ENCODE data around the gene BAIAP2. TPM values are rescaled to one million over a fixed set of nuclear protein-coding genes. Genes with fewer than 3 reads are reported as not detected.

BAIAP2 gene
- total RNA-seq, 2 donors from 2014 or later: 18.2 to 30.5 TPM

GRCh38 chr17:81031566-81032550 lies 3.1 kb upstream of the BAIAP2 start:
- intact Hi-C loops (cut with DNase I): loop anchor here in 1 of 2 donors (5.0 kb wide), 1 partner anchor 1805 kb away; no protein-coding TSS in a partner anchor
- DNase-seq (ENCODE audit: low spot score): no peak

- no peak for DNase-seq (ENCODE audit: low spot score)
- intact Hi-C loops (cut with DNase I): loop anchor here in 1 of 2 donors (5.0 kb wide), 1 partner anchor 1804 kb away; no protein-coding TSS in a partner anchor
Observed at GRCh38 chr17:81032641-81033480, 2.1 kb upstream of the BAIAP2 start.

DNA sequence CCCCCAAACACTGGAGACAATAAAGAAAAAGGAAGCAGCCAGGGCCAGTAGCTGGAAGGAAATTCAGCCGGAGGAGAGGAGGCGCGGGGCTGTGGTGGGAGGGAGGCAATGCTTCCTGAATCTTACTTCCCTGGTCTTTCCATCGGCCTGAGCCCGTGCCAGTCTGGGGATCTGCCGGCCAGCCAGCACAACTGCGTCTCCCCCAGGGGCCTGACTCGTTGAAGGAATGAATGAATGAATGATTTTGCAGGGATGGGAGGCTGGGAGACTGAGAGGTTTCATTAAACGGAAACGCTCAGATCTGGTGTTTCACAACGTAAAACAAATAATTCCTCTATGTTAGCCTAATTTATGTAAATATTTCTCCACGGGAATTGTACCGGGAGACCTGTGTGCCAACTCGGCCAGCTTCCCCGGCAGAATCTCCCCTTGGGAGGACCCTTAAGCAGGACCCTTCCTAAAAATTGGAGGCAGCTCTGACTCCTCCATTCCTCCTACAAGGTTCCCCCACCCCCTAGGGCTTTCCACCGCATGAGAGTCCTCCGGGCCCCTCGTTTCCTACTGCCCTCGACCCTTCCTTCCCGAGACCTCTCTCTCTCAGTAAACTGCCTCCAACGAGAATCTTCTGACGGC lies 1.3 kb upstream of the BAIAP2 start:
- DNase-seq (ENCODE audit: low spot score): no peak
- intact Hi-C loops (cut with DNase I): loop anchor here in 1 of 2 donors (5.0 kb wide), 1 partner anchor 1804 kb away; no protein-coding TSS in a partner anchor

- no peak for DNase-seq (ENCODE audit: low spot score)
- intact Hi-C loops (cut with DNase I): loop anchor here in 1 of 2 donors (5.0 kb wide), 1 partner anchor 1803 kb away; no protein-coding TSS in a partner anchor
Observed at GRCh38 chr17:81034168-81034777, 678 bp upstream of the BAIAP2 start.

GRCh38 chr17:81035521-81036196 lies 708 bp downstream of the BAIAP2 start:
- intact Hi-C loops (cut with DNase I): no loop called here

GRCh38 chr17:81036197-81036941 lies 1.4 kb downstream of the BAIAP2 start:
- intact Hi-C loops (cut with DNase I): no loop called here
- no peak for DNase-seq (ENCODE audit: low spot score)

More at GRCh38 chr17:81035521-81036196, 708 bp downstream of the BAIAP2 start:
- DNase-seq (ENCODE audit: low spot score): no peak

DNA sequence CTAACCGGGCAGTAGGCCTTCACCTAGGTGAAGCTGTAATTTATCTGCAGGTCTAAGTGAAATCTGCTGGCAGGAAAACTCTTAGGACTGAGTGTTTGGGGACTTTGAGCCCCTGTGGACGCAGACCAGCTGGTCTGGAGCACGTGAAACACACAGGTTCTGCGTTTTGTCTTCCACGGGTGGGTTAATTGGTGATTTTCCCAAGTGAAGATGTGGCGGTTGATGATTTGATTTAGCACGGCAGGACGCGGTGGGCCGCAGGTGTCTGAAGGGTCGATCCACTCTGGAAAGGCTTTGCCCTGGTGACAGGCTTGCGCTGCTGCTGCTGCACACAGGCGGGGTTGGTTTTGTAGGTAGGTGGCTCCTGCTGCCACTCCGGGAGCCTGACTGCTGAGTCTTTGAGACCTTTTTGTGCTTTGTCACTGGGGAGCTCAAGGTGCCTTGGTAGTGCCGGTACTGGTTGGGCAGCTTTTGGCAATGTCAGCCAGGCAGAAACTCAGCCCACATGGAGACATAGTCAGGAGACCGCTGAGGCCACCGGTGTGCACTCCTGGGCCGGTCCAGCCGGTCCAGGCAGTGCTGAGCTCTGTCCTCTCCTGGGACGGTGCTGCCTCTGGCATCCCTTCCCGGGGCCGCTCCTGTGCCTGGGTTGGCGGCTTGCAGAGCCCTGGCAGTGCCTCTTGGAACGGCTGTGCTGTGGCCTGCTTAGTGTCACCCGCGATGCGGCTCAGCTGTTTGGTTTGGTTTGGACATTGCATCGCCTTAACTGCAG lies 2.3 kb downstream of the BAIAP2 start:
- intact Hi-C loops (cut with DNase I): no loop called here
- DNase-seq (ENCODE audit: low spot score): no peak

DNA sequence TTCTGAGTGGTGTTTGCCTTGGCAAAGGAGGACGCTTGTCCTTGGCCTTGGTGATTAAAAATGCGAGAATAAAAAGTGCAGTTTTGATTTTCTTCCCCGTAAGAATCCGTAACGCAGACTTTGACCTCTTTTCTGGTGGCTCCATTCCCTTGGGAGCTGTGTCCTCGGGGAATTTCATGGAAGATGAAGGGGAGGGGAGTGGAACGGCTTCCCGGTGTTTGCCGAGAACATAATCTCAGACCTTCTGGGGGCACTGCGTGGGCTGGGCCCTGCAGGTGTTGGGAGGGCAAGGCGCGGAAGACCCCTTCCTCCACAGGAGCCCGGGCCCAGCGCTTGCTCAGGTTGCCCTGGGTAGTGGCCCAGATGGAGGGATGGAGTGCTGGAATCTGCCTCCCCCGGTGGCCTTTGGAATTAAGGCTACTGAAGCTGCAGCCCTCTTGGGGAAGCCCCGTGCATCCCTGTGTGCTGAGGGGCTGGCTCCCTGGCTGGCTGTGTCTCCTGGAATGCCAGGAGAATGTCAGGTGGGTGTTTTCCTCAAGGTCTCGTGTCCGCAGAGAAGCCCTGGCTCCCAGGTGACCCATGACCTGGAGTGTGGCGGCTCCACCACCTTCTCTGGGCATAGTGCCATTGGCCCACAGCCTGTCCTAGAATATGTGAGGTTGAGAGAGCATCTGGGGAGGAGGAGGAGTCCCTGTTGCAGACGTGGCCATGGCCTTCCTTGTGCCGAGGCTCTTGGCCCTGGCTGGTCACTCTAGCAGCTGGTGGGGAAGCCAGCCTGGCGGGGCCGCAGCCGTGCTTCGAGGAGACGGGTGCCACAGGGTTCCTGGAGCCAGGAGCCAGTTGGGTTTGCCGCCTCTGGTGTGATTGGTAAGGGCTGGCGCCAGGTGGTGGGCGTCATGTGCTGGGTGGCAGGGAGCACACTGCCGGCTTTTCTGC lies 3.1 kb downstream of the BAIAP2 start:
- intact Hi-C loops (cut with DNase I): no loop called here
- no peak for DNase-seq (ENCODE audit: low spot score)

DNA sequence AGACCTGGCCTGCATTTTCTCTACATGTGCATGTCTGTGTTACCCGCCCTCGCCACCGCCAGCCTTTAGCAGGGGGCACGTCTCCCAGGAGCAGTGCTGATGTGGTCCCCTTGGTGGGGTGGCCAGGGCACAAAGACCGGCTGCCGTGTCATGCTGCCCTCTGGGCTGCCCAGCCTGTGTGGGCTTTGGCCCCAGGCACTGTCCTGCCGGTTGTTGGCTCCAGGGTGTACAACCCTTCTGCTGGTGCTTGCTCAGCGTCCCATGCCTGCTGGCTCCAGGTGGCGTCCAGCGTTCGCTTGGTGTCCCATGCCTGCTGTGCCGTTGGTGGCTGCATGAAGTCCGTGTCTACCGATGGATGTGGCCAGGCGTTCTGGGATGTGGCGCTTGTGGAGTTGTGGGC lies 4.1 kb downstream of the BAIAP2 start:
- no peak for DNase-seq (ENCODE audit: low spot score)
- intact Hi-C loops (cut with DNase I): no loop called here

DNA sequence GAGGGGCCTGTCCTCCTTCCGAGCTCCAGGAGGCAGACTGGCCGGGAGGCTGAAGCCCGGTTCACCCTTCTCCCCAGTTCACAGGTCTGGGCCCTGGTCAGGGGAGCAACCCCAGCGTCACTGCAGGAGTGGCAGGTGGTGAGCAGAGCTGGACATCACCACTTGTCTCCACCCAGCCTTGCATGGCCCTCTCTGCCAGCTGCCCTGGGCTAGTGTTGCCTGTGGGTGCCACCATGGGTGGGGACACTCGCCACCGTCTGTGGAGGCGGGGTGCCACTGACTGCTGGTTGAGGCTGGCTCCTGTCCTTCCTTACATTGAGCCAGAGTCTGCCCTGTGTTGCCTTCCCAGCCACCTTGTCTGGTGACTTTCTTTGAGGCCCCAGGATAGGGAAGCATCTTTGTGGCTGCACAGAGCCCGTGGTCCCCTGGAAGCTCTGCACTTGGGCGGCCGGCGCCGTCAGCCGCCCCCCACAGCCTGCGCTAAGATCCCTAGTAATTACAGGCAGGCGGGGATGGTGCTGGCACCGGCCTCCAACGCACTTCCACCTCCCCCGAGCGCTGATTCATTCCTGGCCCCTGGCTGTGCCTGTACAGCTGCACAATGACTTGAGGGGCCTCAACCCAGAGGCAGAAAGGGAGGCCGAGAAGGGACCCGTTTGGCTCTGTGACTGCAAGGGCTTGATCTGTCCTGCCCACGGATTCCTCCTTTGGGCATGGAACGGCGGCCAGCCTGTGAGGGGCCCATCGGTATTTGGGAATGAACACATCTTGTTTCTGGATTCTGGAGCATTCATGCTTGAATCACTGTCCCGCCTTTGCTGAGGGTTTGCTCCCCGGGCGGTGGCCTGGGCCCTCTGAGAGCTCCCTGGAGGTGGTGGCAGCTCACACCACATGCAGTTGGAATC lies 5.2 kb downstream of the BAIAP2 start:
- intact Hi-C loops (cut with DNase I): loop anchor here in 1 of 2 donors (10.0 kb wide), 1 partner anchor 55 kb away; no protein-coding TSS in a partner anchor
- DNase-seq (ENCODE audit: low spot score): no peak

DNA sequence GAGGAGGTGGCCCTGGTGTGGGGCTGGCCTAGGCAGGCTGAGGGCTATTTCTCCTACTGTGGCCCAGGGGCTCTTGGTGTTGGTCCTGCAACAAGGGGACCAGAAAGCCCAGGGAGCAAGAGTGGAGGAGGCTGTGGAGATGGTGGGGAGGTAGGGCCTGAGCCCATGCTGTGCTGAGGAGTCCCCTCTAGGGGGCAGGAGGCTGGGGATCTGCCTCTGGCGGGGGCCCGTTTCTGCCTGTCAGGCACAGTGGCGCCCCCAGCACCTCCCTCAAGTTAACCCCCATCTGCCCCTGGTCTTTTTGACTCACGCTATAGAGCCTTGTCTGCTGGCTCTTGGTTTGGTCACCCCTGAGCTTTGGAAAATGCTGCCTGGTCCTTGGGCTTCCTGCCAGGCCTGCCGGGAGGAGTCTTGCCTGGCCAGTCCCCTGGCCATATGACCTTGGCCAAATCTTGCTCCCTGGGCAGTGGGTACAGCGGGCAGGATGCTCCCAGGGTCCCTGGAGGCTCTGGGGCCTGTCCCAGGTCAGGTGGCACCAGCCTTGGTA lies 5.9 kb downstream of the BAIAP2 start:
- no peak for DNase-seq (ENCODE audit: low spot score)
- intact Hi-C loops (cut with DNase I): loop anchor here in 1 of 2 donors (10.0 kb wide), 1 partner anchor 54 kb away; no protein-coding TSS in a partner anchor

DNA sequence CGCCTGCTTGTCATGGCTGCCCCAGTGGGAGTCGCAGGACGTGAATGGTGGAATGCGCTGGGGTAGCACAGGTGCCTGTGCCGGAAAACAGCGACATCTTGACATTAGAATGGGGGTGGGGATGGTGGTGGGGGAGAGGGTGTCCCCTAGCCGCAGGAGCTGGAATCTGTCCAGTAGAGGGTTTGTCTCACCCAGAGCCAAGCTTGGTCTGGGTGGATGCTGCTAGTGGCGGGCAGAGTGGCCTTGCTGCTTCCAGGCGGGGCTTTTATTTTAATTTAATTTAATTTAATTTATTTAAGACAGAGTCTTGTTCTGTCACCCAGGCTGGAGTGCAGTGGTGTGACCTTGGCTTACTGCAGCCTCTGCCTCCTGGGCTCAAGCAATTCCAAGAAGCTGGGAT lies 7.7 kb downstream of the BAIAP2 start:
- no peak for DNase-seq (ENCODE audit: low spot score)
- intact Hi-C loops (cut with DNase I): loop anchor here in 1 of 2 donors (10.0 kb wide), 1 partner anchor 52 kb away; no protein-coding TSS in a partner anchor

- intact Hi-C loops (cut with DNase I): loop anchor here in 1 of 2 donors (10.0 kb wide), 1 partner anchor 51 kb away; no protein-coding TSS in a partner anchor
- no peak for DNase-seq (ENCODE audit: low spot score)
Observed at GRCh38 chr17:81043319-81043724, 8.4 kb downstream of the BAIAP2 start.
